Stimulated activated CD8-positive, alpha-beta memory T cell treated with anti-CD3 and anti-CD28 coated beads, Interleukin-2, amount 100 ng/mL, for 1 hour (primary cell): ENCODE measurements around the gene NDN.
"Not testable (repeated sequence)": the region's sequence is repeated elsewhere in the genome, so short reads cannot be mapped to it uniquely, and the experiment has no call there.

Experiments
- DNase-seq, 2 donors: peaks; one replicate each; pipeline ENCODE4 v3.0.0-alpha.2; 2020; ENCODE audit warnings: low read depth in 2 of 2

The NDN gene

DNA sequence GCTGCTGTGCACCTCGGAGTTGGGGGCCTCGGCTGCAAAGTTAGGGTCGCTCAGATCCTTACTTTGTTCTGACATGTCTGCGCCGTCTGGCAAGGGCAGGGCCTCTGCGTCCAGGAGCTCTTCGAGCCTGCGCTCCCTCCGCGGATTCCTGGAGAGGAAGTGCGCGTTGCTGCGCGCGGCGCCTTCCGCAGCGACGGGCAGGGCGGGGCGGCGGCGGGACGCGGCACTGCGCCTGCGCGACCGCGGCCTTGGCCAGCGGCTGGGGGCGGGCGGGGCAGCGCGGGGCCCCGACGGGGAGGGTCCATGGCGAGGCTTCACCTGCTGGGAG is at the start of gene NDN:
NDN (minus strand) TSS at position 163 of the 328 bp plus-strand sequence; CDS start at position 75, 88 bp downstream.
- no peak for DNase-seq

DNA sequence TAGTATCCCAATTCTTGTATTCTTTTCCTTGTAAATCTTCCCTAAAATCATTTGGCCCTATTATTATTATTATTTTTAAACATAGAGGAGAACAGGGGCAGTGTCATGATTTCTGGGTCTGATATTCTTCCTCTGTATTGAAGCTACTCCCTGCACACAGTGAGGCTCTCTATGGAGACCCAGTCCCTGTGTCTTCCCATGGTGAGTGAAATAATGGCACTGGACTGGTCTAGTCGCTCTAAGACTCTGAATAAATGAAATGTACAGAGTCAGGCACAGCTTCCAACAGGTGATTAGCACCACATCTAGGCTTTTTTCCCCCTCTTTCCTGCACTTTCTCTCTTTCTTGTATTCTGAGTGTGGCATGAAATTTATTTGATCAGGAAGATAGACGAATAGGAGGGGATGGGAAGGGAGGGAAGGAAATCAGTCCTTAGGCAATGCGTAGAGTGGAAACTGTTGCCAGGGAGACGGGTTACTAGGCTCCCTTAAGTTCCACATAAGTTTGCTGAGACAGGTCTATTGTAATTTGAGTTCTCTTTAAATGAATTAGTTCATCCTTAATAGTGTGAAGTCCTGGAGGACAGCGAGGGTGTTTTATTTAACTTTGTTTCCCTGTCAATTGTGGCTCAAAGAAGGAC is 49.0 kb upstream of the NDN start:
- DNase-seq: no peak

DNA sequence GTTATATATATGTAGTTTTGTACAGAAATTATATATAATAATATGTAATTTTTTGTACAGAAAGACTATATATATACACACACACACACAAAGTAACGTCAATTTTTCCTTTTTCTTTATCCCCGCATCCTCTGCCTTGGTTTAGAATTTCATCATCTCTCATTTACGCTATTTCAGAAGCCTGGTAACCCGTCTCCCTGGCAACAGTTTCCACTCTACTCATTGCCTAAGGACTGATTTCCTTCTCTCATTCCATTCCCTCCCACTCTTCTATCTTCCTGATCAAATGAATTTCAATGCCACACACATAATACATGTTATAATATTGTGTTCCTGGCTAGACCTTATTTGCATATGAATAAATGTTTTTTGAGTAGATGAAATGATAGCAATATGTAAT is 47.8 kb upstream of the NDN start:
- DNase-seq: no peak

DNA sequence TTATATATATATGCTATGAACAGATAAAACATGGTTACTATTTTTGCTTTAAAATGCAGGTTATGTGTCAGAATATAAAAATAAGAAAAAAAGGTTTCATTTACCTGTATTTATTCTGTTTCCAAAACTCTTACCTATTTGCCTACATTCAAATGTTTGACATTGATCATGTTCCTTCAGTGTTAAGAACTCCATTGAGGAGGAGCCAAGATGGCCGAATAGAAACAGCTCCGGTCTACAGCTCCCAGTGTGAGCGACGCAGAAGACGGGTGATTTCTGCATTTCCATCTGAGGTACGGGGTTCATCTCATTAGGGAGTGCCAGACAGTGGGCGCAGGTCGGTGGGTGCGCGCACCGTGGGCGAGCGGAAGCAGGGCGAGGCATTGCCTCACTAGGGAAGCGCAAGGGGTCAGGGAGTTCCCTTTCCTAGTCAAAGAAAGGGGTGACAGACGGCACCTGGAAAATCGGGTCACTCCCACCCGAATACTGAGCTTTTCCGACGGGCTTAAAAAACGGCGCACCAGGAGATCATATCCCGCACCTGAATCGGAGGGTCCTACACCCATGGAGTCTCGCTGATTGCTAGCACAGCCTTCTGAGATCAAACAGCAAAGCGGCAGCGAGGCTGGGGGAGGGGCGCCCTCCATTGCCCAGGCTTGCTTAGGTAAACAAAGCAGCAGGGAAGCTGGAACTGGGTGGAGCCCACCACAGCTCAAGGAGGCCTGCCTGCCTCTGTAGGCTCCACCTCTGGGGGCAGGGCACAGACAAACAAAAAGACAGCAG is 27.0 kb upstream of the NDN start:
- not testable (repeated sequence) for DNase-seq

- no peak for DNase-seq
These were observed 21.2 kb upstream of the NDN start for GRCh38 chr15:23708332-23708731.

GRCh38 chr15:23695282-23695681 is 8.2 kb upstream of the NDN start:
- DNase-seq: no peak

DNA sequence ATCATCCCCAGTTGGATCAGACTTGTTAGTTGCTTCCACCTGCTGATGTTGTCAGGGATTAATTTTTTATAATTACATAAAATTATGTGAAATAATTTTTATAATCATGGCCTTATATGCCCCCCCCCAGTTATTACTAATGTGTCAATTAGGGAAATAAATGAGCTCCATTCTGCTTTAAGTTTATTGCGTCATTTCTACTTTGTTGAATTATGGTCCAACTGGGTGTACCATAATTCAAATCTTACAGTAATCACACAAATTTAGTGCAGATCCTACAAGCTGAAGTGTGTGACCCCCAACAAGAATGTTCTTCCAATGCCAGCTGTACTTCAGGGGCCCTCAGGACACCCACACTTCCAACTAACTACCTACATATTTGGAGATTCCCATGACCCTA is 7.5 kb upstream of the NDN start:
- DNase-seq: no peak

- no peak for DNase-seq
These were observed 3.3 kb upstream of the NDN start for GRCh38 chr15:23690450-23690852.

- DNase-seq: no peak
These were observed 2.9 kb upstream of the NDN start for GRCh38 chr15:23690015-23690414.

- DNase-seq: no peak
These were observed 501 bp downstream of the NDN start for GRCh38 chr15:23686466-23687142.

DNA sequence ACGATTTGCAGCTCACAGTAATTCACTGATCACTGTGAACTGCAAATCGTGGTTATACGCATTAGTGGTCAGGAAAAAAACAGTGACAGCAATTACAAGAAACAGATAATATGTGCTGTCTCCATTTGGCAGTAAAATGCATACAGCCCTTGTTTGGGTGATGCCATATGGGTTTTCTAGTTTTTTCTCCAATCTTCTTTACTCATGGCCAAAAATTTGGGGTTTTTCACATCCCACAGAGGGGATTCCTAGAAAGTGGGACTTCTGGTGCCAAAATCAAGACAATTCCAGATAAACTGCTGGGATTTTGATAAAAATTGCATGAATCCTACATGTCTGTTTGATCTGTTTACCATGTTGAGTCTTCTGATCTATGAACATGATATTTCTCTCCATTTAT is 15.6 kb downstream of the NDN start:
- no peak for DNase-seq

DNA sequence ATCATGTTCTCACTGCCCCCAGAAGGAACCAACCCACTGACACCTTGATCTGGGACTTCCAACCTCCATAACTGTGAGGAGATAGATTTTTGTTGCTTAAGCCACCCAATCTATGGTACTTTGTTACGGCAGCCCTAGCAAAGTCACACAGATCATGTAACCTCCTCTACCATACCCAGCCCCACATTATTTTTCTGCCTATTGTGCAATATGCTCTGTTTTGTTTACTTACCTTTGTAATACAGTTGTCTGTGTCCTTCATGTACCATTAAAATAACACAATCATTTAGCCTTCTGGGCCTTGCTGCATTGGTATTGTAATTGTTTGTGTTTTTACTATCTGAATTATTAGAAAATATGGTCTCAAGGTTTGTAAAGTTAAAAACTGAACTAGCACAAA is 16.1 kb downstream of the NDN start:
- no peak for DNase-seq

GRCh38 chr15:23663232-23663631 is 23.9 kb downstream of the NDN start:
- no peak for DNase-seq

DNA sequence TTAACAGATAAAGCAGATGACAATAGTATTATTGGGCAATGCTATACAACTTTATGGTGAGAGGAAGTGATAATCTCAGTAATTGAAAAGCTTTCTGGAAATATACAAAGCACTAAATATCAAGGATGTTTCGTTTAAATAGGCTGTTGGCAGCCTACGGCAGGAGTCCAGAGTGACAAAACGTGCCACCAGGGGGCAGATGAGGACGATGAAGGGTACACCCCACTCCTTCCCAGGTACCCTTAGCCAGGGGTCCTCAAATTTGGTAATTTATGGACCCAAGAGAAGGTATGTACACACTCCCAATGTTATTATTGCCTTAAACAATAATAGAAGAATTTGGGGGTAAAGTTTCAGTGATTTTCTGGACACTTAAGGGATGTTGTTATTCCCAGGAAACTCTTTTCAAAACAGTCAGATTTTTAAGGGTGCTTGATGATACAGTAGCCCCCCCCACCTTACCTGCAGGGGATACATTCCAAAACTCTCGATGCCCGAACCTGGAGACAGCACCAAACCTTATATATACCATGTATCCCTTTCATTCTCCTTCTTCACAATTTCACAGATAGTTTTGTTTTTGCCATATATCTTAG is 38.1 kb downstream of the NDN start:
- DNase-seq: no peak

GRCh38 chr15:23647421-23648370 is 39.4 kb downstream of the NDN start, which contains the start of gene MAGEL2:
Gene MAGEL2, minus strand, starts transcription at chr15:23647867. Its CDS starts 125 bp downstream, at chr15:23647742.
- no peak for DNase-seq

DNA sequence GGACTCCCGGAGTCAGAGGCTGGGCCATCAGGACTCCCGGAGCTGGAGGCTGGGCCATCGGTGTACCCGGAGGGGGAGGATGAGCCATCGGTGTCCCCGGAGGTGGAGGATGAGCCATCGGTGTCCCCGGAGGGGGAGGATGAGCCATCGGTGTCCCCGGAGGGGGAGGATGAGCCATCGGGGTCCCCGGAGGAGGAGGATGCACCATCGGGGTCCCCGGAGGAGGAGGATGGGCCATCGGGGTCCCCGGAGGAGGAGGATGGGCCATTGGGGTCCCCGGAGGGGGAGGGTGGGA is 40.2 kb downstream of the NDN start:
- DNase-seq: no peak

DNA sequence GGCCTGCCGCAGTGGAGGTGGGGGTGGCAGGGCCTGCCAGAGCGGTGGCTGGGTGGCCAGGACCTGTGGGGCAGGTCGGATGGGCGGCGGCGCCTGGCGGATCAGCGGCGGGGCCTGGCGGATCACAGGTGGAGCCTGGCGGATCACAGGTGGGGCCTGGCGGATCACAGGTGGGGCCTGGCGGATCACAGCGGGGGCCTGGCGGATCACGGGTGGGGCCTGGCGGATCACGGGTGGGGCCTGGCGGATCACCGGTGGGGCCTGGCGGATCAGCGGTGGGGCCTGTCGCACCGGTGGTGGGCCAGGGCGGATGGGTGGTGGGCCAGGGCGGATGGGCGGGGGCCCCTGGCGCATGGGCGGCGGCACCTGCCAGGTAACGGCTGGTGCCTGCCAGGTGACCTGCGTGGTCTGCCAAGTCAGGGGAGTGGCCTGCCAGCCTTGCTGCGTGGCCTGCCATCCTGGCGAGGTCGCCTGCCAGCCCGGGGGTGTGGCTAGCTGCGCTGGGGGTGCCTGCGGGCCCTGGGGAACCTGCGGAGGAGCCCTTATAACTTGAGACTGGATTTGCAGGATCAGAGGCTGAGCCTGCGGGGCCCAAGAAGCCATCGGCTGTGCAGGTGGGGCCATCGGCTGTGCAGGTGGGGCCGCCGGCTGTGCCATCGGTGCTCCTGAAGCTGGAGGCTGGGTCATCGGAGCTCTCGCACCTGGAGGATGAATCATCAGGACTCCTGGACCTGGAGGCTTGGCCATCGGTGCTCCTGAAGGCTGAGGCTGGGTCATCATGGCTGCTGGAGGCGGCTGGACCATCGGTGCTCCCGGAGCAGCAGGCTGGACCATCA is 40.7 kb downstream of the NDN start:
- no peak for DNase-seq

DNA sequence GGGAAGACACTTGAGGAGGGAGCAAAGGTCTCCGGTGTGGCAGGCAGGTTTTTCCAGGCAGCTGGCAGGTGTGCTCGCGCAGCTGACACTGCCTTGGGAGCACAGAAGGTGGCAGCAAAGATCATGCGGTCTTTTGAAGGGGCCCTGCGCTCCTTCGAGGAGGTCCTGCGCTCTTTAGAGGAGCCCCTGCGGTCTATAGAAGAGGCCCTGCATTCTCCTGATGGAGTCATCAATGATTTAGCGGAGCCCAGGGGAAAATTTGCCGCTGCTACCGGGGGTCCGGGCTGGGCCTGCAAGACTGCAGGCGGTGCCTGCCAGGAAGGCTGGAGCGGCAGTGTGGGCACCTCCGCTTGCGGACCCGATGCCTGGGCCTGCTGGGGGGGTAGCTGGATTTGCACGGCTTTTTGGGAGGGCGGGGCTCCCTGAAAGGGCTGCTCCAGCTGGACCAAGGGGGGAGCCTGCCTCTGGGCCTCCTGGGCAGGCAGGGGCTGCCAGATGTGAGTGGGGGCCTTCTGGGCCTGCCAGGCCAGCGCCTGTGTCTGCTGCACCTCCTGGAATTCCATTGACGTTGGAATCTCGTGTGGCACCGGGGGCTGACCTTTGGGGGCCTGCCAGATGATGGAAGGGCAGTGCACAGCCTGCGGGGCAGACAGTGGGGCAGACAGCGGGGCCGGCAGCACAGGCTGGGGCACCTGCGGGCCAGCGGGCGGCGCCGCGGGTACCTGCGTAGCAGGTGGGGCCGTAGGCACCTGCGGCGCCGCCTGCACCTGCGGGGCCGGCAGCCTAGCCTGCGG is 41.5 kb downstream of the NDN start:
- no peak for DNase-seq

- no peak for DNase-seq
These were observed 42.3 kb downstream of the NDN start for GRCh38 chr15:23644829-23645228.
